ENCODE measurements around the gene PRKAG2.

The PRKAG2 gene

GRCh38 chr7:151677581-151678226 lies 199.2 kb downstream of the PRKAG2 start:
- no peak for DNase-seq (ENCODE audit: low read depth)
- no peak overlapping the region for H3K4me3 ChIP-seq (ENCODE audit: low read depth, low read length)
- no peak for TF ChIP-seq POLR2A (IDR thresholded peaks at IDR 0.05; ENCODE audit: extremely low read depth, insufficient read length)
- TF ChIP-seq MAX (IDR thresholded peaks at IDR 0.05; ENCODE audit: low read depth, low read length): no peak
- TF ChIP-seq, protein P1, sequence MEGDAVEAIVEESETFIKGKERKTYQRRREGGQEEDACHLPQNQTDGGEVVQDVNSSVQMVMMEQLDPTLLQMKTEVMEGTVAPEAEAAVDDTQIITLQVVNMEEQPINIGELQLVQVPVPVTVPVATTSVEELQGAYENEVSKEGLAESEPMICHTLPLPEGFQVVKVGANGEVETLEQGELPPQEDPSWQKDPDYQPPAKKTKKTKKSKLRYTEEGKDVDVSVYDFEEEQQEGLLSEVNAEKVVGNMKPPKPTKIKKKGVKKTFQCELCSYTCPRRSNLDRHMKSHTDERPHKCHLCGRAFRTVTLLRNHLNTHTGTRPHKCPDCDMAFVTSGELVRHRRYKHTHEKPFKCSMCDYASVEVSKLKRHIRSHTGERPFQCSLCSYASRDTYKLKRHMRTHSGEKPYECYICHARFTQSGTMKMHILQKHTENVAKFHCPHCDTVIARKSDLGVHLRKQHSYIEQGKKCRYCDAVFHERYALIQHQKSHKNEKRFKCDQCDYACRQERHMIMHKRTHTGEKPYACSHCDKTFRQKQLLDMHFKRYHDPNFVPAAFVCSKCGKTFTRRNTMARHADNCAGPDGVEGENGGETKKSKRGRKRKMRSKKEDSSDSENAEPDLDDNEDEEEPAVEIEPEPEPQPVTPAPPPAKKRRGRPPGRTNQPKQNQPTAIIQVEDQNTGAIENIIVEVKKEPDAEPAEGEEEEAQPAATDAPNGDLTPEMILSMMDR (IDR thresholded peaks at IDR 0.05; ENCODE audit: low read depth, low read length): no peak
- no peak for TF ChIP-seq MYC (IDR thresholded peaks at IDR 0.05; ENCODE audit: low read depth, low read length)

GRCh38 chr7:151676759-151677158 lies 200.2 kb downstream of the PRKAG2 start:
- TF ChIP-seq POLR2A (IDR thresholded peaks at IDR 0.05; ENCODE audit: extremely low read depth, insufficient read length): no peak
- TF ChIP-seq, protein P1 (IDR thresholded peaks at IDR 0.05; ENCODE audit: low read depth, low read length): no peak
- H3K4me3 ChIP-seq (ENCODE audit: low read depth, low read length): no peak overlapping the region
- no peak for DNase-seq (ENCODE audit: low read depth)

DNA sequence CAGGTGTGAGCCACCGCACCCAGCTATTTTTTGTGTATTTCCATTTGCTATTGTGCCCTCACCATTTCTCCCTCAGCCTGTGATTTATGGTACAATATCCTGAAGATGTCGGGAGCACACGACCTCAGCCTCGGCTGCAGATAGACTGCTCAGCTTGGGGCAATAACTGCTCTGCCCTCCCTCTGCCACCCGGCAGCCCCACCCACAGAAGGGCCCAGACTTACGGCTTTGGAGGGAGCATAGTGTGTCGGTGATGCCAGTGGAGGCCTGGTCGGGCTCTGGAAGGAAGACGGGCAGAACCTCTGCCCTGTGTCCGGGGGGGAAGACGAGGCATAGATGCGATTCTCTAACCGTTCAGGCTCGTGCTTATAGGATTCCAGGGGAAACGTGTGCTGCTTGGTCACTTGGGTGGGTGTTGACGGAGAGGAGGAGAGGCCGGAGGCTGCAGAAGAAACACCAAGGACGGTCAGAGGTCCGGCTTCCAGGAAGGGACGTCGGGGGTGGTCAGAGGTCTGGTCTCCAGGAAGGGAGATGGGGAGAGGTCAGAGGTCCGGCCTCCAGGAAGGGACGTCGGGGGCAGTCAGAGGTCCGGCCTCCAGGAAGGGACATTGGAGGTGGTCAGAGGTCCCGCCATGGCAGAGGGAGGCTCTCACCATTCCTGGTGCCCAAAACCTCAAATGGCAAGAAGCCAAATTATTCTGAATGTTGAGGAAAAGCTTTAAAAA lies 201.6 kb downstream of the PRKAG2 start:
- no peak overlapping the region for H3K4me3 ChIP-seq (ENCODE audit: low read depth, low read length)
- no peak for DNase-seq (ENCODE audit: low read depth)
- TF ChIP-seq, protein P1 (IDR thresholded peaks at IDR 0.05; ENCODE audit: low read depth, low read length): no peak
- TF ChIP-seq POLR2A (IDR thresholded peaks at IDR 0.05; ENCODE audit: extremely low read depth, insufficient read length): no peak
- TF ChIP-seq MYC (IDR thresholded peaks at IDR 0.05; ENCODE audit: low read depth, low read length): no peak
- TF ChIP-seq MAX (IDR thresholded peaks at IDR 0.05; ENCODE audit: low read depth, low read length): no peak

DNA sequence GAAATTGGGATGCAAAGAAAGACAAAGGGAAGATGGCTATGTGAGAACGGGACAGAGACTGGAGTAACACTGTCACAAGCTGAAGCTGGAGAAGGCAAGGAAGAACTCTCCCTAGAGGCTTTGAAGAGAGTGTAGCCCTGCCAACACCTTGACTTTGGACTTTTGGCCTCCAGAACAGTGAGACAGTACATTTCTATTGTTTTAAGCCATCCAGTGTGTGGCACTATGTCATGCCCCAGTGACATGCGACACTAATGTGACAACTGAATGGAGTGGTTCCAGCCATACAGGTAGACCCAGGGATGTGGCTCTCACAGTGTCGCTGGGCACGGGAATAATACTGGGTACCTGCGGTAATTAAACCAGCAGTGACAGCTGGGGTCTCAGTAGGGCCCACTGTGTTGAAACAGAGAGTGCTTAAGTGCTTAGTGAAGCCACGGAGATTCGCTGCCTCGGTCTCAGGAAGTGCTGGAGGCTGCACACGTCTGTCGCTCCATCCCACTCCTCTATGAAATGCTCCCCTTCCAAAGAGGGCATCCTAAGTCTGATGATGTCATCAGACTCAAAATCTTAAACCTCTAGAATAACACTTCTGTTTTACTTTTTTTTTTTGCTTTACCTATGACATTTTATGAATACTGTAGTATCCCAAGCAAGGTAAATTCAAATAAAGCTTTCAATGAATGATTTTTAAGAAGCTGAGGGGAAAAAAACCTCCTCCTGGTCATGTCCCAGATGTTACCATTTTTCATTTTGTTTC lies 202.6 kb downstream of the PRKAG2 start:
- no peak overlapping the region for H3K4me3 ChIP-seq (ENCODE audit: low read depth, low read length)
- TF ChIP-seq, protein P1 (IDR thresholded peaks at IDR 0.05; ENCODE audit: low read depth, low read length): no peak
- TF ChIP-seq POLR2A (IDR thresholded peaks at IDR 0.05; ENCODE audit: extremely low read depth, insufficient read length) (no peak), MAX (IDR thresholded peaks at IDR 0.05; ENCODE audit: low read depth, low read length) (no peak), MYC (IDR thresholded peaks at IDR 0.05; ENCODE audit: low read depth, low read length) (no peak)
- DNase-seq (ENCODE audit: low read depth): no peak

DNA sequence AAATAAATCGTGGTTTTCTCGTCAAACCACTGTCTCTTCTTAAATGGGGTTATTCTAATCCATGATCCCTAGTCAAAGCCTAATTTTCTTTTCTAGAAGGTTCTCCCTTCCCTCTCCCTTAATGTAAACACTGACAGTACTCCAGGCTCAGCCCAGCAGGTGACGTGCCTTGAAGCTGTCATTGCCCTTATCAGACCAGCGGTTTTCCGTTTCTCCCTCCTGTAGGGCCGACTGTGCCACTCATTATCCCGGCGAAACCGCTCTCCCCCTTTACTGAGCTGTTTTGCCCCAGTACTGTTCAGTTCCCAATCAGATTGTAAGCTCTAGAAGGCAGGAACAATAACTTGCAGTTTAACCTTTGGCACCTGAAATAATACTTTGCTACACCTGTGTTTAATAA lies 203.7 kb downstream of the PRKAG2 start:
- H3K4me3 ChIP-seq (ENCODE audit: low read depth, low read length): no peak overlapping the region
- DNase-seq (ENCODE audit: low read depth): no peak
- TF ChIP-seq, protein P1 (IDR thresholded peaks at IDR 0.05; ENCODE audit: low read depth, low read length): no peak
- no peak for TF ChIP-seq MYC (IDR thresholded peaks at IDR 0.05; ENCODE audit: low read depth, low read length)
- TF ChIP-seq MAX (IDR thresholded peaks at IDR 0.05; ENCODE audit: low read depth, low read length): no peak
- no peak for TF ChIP-seq POLR2A (IDR thresholded peaks at IDR 0.05; ENCODE audit: extremely low read depth, insufficient read length)

Measured in NB4 (cell line).